Effector CD4-positive, alpha-beta T cell (primary cell): ENCODE measurements around the gene FBRSL1.

Source experiments
- DNase-seq: peaks from one replicate; pipeline ENCODE4 v3.0.0-alpha.2; 2020

The FBRSL1 gene

GRCh38 chr12:132512197-132513069, 22.5 kb downstream of the FBRSL1 start:
- DNase-seq, result no peak

DNA sequence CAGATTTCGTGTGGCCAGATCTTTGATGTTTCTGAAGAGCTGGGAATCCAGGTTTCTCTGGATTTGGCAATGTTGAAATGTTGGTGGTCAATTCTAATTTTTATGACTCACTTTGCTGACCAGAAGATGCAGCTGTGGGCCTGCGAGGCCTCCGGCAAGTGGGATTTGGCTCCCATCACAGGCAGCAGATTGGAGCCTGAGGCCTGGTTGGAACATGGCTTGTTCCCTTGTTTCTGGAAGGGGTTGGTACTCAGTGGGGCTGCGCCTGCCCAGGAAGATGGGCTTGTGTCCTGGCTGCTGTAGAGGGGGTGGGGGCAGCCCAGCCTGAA, 23.1 kb downstream of the FBRSL1 start:
- no peak for DNase-seq

GRCh38 chr12:132513458-132514135, 23.6 kb downstream of the FBRSL1 start:
- DNase-seq, result no peak

- DNase-seq, result no peak
Measured at GRCh38 chr12:132514216-132514820, 24.4 kb downstream of the FBRSL1 start.

DNA sequence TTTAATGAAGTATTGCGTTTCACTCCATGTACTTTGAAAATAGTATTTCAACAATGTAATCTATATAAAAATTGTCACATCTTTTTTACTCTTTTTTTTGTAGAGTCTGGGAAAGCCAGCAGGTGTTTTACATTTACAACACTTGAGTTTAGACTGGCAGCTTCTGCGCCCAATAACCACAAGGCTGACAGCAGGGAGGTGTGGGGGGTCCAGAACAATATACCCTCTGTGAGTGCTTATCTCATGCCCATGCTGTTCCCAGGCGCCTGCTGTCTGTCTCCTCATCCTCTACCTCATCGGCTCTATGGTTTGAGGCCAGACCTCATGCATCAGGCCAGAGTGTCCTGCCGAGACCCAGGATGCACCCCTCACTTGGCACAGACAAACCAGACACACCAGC, 24.9 kb downstream of the FBRSL1 start:
- no peak for DNase-seq

DNA sequence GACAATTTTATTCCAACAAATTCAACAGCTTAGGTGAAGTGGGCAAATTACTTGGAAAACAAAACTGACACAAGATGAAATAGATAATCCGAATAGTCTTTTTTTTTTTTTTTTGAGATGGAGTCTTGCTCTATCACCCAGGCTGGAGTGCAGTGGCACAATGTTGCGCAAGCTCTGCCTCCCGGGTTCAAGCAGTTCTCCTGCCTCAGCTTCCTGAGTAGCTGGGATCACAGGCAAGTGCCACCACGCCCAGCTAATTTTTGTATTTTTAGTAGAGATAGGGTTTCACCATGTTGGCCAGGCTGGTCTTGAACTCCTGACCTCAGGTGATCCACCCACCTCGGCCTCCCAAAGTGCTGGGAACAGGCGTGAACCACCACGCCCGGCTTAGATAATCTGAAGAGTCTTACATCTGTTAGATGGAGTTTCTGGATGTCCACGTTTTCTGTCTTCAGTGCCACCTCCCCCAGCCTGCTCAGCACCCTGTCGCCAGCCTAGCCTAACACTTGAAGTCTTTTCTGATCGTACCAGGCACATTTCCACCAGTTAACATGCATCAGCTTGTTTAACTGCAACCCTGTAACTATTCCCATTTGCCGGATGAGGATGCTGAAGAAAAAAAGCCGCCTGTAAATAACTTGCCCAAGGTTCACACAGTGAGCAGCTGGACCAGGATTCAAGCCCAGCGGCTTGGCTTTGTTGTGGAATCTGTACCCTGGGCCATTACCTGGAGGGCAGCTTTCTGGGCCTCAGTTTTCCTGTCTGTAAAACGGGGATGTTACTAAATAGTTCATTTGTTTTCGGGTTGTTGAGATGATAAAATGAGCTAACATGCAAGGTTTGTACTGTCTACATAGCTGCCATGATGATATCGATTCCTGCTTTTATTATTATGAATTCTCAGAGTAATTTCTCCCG, 26.4 kb downstream of the FBRSL1 start:
- no peak for DNase-seq

DNA sequence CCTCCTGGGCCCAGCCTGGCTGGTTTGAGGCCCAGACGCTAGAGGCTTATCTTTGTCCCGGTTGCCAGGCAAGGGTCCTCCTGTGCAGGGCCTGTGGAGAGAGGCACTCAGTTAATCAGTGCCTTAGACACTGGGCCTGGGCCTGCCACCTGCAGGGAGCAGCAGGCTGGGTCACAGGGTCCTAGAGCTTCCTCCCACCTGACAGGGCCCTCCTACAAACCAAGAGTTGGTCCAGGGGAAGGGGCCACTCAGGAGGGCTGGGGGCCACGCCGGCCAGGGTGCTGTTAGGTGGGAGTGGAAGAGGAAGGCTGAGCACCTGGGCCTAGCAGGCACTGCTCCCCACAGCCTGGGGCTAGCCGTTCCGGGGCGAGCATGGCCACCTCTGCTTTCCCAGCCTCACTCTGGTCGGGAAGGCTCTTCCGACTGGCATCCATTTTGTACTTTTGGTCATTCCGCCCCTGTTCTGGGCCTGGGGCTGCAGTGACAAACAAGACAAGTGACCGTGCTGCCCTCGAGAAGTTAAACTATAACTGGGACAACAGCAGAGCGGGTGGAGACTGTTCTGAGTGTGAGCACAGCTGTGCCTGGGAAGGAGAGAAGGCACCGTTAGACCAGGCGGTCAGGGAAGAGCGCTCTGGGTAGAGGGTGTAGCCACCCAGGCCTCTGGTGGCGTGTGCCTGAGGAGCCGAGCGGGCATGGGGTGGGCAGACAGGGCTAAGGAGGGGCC, 27.2 kb downstream of the FBRSL1 start:
- no peak for DNase-seq

DNA sequence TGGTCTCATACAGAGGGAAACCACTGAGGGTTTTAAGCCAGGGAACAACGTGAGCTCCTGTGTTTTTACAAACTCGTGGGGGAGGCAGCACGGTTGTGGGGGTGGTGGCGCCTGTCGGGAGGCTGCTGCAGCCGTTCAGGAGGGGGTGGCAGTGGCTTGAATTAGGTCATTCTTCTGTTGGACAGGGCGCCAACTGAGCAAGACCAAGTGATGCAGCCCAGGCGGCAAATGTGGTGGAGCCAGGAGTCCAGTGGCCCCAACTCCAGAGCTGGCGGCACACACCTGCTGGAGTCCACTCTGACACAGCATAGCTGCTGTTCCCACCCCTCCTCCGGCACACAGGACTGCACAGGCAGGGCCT, 27.8 kb downstream of the FBRSL1 start:
- no peak for DNase-seq

DNA sequence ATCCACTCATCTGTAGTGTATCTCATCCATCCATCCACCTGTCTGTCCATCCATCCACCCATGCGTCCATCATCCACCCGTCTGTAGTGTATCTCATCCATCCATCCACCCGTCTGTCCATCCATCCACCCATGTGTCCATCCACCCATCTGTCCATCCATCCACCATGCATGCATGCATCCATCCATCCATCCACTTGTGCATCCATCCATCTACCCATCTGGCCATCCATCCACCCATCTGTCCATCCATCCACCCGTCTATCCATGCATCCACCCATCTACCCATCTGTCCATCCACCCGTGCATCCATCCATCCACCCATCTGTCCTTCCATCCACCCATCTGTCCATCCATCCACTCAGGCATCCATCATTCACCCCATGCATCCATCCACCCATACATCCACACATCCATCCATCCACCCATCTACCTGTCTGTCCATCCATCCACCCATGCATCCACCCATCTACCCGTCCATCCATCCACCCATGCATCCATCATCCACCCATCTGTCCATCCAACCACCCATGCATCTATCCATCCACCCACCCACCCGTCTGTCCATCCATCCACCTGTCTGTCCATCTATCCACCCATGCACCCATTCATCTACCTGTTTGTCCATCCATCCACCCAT, 28.5 kb downstream of the FBRSL1 start:
- DNase-seq, result no peak

DNA sequence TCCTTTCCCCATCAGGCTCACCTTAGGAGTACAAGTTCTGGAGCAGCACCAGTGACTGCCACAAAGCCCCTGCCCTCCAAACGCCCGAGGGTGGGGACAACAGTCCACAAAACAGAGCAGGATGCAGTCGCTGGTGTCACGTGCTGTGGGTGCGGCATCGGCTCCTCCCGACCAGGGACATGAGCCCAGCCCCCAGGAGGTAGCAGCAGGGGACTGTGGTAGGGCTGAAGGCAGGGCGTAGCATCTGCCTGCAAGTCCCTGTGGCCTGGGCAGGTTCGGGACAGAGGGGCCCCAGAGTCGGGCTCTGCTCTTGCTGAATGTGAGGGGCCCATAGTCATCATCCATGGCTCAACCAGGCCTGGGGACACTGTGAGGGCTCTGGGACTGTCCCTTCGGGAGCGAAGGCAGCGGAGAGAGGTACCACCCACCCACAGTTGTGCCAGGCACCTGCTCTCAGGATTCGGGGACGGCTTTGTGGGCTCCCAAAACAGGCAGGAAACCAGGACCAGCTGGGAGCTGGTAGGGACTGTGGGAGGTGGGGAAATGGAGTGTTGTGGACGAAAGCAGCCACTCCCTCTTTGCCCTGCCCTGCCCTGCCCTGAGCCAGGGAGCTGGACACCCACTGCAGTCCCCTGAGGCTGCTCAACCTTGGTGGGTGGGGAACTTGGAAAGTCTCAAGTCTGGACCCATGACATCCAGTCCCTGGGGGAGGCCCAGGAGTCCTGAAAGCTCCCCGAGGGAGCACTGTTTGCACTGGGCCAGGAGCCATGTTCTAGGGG, 30.7 kb downstream of the FBRSL1 start:
- no peak for DNase-seq

GRCh38 chr12:132521200-132521580, 31.2 kb downstream of the FBRSL1 start:
- no peak for DNase-seq

DNA sequence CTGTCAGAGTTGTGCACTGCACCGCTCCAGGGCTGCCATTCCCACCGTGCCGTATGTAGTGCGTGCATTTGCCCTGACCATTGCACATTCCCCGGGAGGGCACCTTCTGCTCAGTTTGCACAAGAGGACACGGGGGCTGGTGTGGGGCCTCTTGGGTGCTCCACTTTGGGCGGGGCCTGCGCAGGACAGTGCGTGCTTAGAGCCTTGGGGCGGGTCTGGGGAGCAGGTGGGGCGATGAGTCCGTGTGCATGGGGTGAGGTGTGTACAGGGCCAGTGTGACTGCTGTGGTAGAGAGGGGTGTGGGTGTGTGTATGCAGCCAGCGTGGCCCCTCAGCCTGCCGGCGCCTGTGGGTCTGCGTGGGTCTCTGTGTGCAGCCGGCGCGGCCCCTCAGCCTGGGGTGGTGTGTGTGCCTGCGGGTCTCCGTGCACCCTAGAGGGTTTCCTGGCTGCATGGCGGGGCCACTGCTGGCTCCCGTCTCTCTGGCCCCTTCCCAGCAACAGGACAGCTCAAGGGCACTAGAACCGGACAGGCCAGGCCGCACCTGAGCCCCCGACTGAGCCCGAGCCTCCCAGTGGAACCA, 31.9 kb downstream of the FBRSL1 start:
- no peak for DNase-seq

GRCh38 chr12:132522592-132523380, 32.8 kb downstream of the FBRSL1 start:
- DNase-seq, result no peak

- DNase-seq, result peak; percentile 67
Measured at GRCh38 chr12:132523576-132524331, 33.8 kb downstream of the FBRSL1 start.

- DNase-seq, result no peak
Measured at GRCh38 chr12:132524405-132524804, 34.5 kb downstream of the FBRSL1 start.

- DNase-seq, result no peak
Measured at GRCh38 chr12:132525011-132525832, 35.3 kb downstream of the FBRSL1 start.

GRCh38 chr12:132525833-132526455, 36.0 kb downstream of the FBRSL1 start:
- DNase-seq, result no peak
